ENCODE data around the gene TDRD10.

DNA sequence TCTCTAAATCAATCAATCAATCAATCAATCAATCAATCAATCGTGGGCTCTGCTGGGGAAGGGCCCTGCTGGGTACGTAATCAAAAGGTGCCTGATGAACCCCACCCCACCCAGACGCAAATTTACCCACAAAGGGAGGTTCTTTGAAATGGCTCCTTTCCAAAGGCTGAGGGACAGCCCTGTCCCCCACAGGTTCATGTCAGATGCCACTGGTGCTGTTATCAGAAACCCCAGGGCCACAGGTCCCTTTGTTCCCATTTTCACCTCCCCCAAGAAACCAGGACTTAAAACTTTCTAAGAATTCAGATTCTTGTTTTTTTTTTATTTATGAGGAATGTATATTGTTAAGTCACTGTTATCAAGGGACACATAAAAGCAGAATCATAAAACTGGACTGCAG lies 79.7 kb downstream of the TDRD10 start:
- TF ChIP-seq, protein P1, sequence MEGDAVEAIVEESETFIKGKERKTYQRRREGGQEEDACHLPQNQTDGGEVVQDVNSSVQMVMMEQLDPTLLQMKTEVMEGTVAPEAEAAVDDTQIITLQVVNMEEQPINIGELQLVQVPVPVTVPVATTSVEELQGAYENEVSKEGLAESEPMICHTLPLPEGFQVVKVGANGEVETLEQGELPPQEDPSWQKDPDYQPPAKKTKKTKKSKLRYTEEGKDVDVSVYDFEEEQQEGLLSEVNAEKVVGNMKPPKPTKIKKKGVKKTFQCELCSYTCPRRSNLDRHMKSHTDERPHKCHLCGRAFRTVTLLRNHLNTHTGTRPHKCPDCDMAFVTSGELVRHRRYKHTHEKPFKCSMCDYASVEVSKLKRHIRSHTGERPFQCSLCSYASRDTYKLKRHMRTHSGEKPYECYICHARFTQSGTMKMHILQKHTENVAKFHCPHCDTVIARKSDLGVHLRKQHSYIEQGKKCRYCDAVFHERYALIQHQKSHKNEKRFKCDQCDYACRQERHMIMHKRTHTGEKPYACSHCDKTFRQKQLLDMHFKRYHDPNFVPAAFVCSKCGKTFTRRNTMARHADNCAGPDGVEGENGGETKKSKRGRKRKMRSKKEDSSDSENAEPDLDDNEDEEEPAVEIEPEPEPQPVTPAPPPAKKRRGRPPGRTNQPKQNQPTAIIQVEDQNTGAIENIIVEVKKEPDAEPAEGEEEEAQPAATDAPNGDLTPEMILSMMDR (IDR thresholded peaks at IDR 0.05) = no peak
- no peak for TF ChIP-seq POLR2A (IDR thresholded peaks at IDR 0.05)

All from body of pancreas (tissue), 4 donors.